Kidney (tissue), 14 donors: ENCODE data around the gene HOXA7. TPM values are rescaled to one million over a fixed set of nuclear protein-coding genes. Genes with fewer than 3 reads are reported as not detected.

Experiments used
- DNase-seq, 5 donors: peaks; one replicate each; pipeline ENCODE4 v3.0.0-alpha.2; 2013 to 2020
- FAIRE-seq: peaks from 2 replicates; lab custom pipeline; 2012; peaks lifted over from hg19 to GRCh38; lab: Jason Lieb, UNC
- H3K27ac ChIP-seq, 2 donors: one replicate each; pipeline ENCODE4 v1.7.0; 2013; ENCODE audit warnings: low read depth in 2 of 2, low read length in 2 of 2, inconsistent platforms in 1 of 2
- H3K27me3 ChIP-seq: one replicate; pipeline ENCODE4 v1.7.1; 2013; ENCODE audit warnings: low read length, inconsistent platforms; ENCODE audit not compliant: control insufficient read depth, insufficient read depth
- H3K36me3 ChIP-seq, 3 donors: one replicate each; pipeline versions ENCODE4 v1.7.0 to v1.7.1; 2013; ENCODE audit warnings: low read length in 3 of 3, control low read depth in 1 of 3, inconsistent platforms in 1 of 3; ENCODE audit not compliant: insufficient read depth in 3 of 3, control insufficient read depth in 2 of 3
- H3K4me1 ChIP-seq, 3 donors: one replicate each; pipeline versions ENCODE4 v1.7.0 to v1.7.1; 2013; ENCODE audit warnings: low read length in 3 of 3, inconsistent platforms in 1 of 3, low read depth in 1 of 3; ENCODE audit not compliant: control insufficient read depth in 2 of 3, insufficient read depth in 2 of 3
- H3K4me3 ChIP-seq, 3 donors: one replicate each; pipeline versions ENCODE4 v1.7.0 to v1.8.1; 2013; ENCODE audit warnings: low read length in 3 of 3, control low read depth in 1 of 3, inconsistent platforms in 1 of 3
- H3K9ac ChIP-seq, 3 donors: one replicate each; pipeline versions ENCODE4 v1.7.0 to v1.7.1; 2013; ENCODE audit warnings: low read length in 3 of 3, control low read depth in 1 of 3, inconsistent platforms in 1 of 3
- H3K9me3 ChIP-seq, 3 donors: one replicate each; pipeline versions ENCODE4 v1.7.0 to v1.7.1; 2013; ENCODE audit warnings: low read length in 3 of 3, control low read depth in 1 of 3, inconsistent platforms in 1 of 3; ENCODE audit not compliant: control insufficient read depth in 2 of 3, insufficient read depth in 1 of 3
- CTCF ChIP-seq: IDR thresholded peaks from 3 replicates; pipeline ENCODE4 v1.5.1; 2012; ENCODE audit warnings: mild to moderate bottlenecking, moderate library complexity, borderline replicate concordance; ENCODE audit not compliant: insufficient read depth; ENCODE audit errors: extremely low read depth
- intact Hi-C: fragments of 100-400 bp; cut with DNase I; formaldehyde crosslinking; loops from one replicate; pipeline ENCODE4 v1.11.1; 2022
- polyA plus RNA-seq: library from polyadenylated mRNA; stranded (reverse); fragments of 350-450 nt; fragmentation: Illumina TruSeq; extraction: RNeasy Lipid Tissue Mini Kit (QIAGEN cat#74804); gene quantifications from one replicate; pipeline ENCODE4 v1.2.3, GENCODE V29; 2014; ENCODE audit warnings: low read depth, low replicate concordance; ENCODE audit not compliant: insufficient read depth
- total RNA-seq: library from RNA; stranded (reverse); fragmentation: NEBNext Ultra II Directional; extraction: Animal tissue kit (Norgen Biotek cat#: 25700); gene quantifications from one replicate; pipeline ENCODE4 v1.2.1, GENCODE V29; 2021
- donor health status: control.
- donor health status: control.
- donor health status: control.
- donor health status: control.
- donor health status: control.
- donor health status: DM: yes; HTN: yes; CAD: no.
- donor health status: Normal renal cell carcinoma (clear cell type).

Gene HOXA7
- total and polyA plus RNA-seq, 2 donors from 2014 or later = 23.8 to 31.3 TPM

GRCh38 chr7:27161214-27161720, 4.8 kb upstream of the HOXA7 start:
- Histone ChIP-seq H3K9me3 (no peaks in the 10 kb centered on the region), H3K27ac (peak overlapping the region; percentile 96 to 98), H3K36me3 (peaks cover 0 to 9% (median 5%) of the 10 kb centered on the region in 3 donors), H3K27me3 (no peaks in the 10 kb centered on the region), H3K4me3 (peak overlapping the region; percentile 23 to 86 (median 77)), H3K9ac (peak overlapping the region in 1 of 3 donors; percentile 77), H3K4me1 (peaks cover 0 to 6% (median 5%) of the 10 kb centered on the region in 3 donors)
- FAIRE-seq = no peak
- no peak for TF ChIP-seq CTCF
- intact Hi-C loops = no loop called here
- peak in 4 of 5 donors; percentile 75 to 90 (median 84) for DNase-seq

GRCh38 chr7:27160546-27161213, 4.2 kb upstream of the HOXA7 start:
- no peak for FAIRE-seq
- H3K9me3 ChIP-seq = no peaks in the 10 kb centered on the region
- H3K27ac ChIP-seq = peak overlapping the region; percentile 96 to 98
- peaks cover 0 to 6% (median 5%) of the 10 kb centered on the region in 3 donors for H3K4me1 ChIP-seq
- H3K9ac ChIP-seq = peak overlapping the region; percentile 27 to 77 (median 69)
- peak; percentile 96 to 98 (median 97) for DNase-seq
- no peaks in the 10 kb centered on the region for H3K27me3 ChIP-seq
- peak; percentile 99 for TF ChIP-seq CTCF
- H3K36me3 ChIP-seq = peaks cover 0 to 9% (median 5%) of the 10 kb centered on the region in 3 donors
- H3K4me3 ChIP-seq = peak overlapping the region; percentile 23 to 86 (median 77)
- intact Hi-C loops = no loop called here

GRCh38 chr7:27160145-27160545, 3.7 kb upstream of the HOXA7 start:
- H3K27ac ChIP-seq = peak overlapping the region; percentile 96 to 98
- no peaks in the 10 kb centered on the region for H3K27me3 ChIP-seq
- H3K4me1 ChIP-seq = peaks cover 0 to 7% (median 5%) of the 10 kb centered on the region in 3 donors
- intact Hi-C loops = no loop called here
- DNase-seq (peak in 2 of 5 donors; percentile 70 to 82), FAIRE-seq (no peak)
- peak overlapping the region; percentile 40 to 77 (median 69) for H3K9ac ChIP-seq
- H3K4me3 ChIP-seq = peak overlapping the region; percentile 23 to 86 (median 77)
- no peaks in the 10 kb centered on the region for H3K9me3 ChIP-seq
- H3K36me3 ChIP-seq = peaks cover 0 to 9% (median 5%) of the 10 kb centered on the region in 3 donors
- TF ChIP-seq CTCF = no peak
